Diencephalon (tissue), 1 donor: Measurements from ENCODE around the gene LCE6A. TPM values are rescaled to one million over a fixed set of nuclear protein-coding genes. Genes with fewer than 3 reads are reported as not detected.

Experiments used
- total RNA-seq: library from RNA; depleted of rRNA; stranded (reverse); fragments of >200 nt; gene quantifications from one replicate; pipeline ENCODE4 v1.2.3, GENCODE V29; 2014

Gene LCE6A, protein sequence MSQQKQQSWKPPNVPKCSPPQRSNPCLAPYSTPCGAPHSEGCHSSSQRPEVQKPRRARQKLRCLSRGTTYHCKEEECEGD
- not detected for total RNA-seq

DNA sequence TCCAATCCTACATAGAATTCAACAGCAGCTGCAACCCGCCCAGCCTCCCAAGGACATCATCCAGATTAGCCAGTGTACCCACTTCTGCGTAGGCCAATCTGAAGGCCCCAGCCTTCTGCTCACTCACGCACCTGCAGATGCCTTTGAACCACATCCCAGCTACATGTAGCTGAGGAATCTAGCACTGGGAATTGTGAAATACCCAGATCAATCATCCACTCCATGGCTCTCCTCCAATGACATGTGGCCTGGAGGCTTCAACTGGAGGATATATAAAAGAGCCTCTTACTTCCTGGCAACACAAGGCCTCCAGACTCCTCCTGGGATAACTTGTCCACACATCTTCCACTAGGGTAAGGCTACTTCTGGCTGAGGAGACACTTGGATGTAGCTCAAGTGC lies at the start of gene LCE6A:
Gene LCE6A, plus strand, starts transcription at position 301 of the 400 bp plus-strand sequence. CDS start 665 bp downstream, outside the sequence.

DNA sequence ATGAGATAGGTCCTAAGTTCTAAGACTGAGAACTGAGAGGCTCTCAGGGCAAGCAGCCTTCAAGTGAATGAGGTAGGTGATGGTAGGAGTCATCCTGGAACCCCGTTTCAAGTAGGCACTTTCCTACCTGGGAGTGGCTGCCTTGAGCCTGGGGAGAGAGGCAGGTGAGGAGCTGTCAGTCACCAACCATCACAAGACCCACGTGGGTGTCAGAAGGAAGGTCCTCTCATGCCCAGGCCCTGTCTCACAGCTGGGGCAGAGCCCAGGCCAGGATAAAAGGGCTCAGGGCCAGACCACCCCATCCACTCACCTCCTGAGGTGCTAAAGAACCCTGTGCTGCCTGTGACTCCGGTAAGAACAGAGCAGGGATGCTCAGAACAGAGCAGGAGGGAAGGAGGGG lies 46.2 kb upstream of the LCE6A start, which contains the start of gene LCE1D:
Gene LCE1D, plus strand, starts transcription at position 301 of the 400 bp plus-strand sequence. CDS start 1,074 bp downstream, outside the sequence.

DNA sequence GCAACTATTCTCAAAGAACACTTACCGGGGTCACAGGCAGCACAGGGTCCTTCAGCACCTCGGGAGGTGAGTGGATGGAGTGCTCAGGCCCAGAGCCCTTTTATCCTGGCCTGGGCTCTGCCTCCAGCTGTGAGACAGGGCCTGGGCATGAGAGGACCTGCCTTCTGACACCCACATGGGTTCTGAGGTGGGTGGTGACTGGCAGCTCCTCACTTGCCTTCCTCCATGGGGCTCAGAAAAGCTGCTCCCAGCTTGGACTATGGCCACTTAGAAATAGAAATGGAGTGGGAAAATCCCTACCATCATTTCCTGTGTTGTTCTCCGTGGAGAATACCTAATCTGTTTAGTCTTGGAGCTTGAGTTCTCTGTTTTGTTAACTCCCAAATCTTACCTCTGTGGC lies 36.1 kb upstream of the LCE6A start, which contains the start of gene LCE1C:
Gene LCE1C, minus strand, starts transcription at position 76 of the 400 bp plus-strand sequence. CDS start 1,173 bp downstream, outside the sequence.

DNA sequence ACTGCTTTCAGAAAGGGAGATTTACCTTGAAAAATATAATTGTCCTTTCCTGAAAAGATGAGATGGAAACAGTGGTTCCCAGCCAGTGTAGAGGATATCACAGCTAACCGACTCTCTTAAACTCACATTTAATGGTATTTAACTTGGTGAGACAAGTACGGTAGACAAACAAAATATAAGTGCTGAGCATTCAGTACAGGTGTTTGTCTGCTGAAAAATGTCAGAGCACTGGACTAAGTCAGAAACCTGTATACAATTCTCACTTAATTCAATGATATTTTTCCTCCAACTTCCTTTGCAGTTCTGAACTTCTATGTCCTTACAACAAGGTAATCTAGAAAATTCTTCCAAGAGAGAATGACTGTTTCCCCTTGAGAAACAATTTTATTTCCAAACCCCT lies 31.0 kb upstream of the LCE6A start, which contains the start of gene LCE1B:
Gene LCE1B, plus strand, starts transcription at position 301 of the 400 bp plus-strand sequence. CDS start 476 bp downstream, outside the sequence.

DNA sequence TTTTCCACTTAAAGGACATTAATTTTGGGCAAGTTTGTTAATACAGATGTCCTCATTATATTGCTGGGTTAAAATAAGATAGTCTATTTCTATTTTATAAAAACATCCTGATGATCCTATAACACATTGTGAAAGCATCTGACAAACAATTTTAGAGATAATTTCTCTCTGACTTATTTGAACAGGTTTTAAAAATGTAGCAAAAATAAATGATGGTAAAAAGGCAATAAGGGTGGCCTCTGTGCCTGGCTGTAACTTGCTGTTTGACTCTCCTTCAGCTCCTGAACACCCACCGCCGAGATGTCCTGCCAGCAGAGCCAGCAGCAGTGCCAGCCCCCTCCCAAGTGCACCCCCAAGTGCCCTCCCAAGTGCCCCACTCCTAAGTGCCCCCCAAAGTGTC lies 15.5 kb upstream of the LCE6A start, which contains the start of gene LCE1A:
Gene LCE1A, plus strand, starts transcription at position 301 of the 400 bp plus-strand sequence. Its CDS starts 0 bp downstream, at position 301.

DNA sequence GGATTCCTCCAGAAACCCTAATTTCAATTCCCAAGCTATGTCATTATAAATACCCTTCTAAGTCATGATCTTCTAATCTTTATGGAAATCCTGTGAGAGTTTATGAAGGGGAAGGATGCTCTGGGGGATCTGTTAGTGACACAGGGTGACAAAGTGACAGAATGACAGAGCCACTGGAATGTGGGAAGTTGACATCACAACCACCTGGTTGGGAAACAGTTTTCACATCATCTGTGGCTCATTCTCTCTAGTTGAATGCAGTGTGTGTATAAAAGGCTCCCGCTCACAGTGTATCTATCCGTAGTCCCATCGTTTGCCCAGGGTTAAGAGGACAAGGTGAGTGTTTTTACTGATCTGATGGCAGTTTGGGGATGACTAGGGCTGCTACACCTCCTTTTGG lies 17.0 kb downstream of the LCE6A start, which contains the start of gene LCE7A:
Gene LCE7A, plus strand, starts transcription at position 301 of the 400 bp plus-strand sequence. CDS start 702 bp downstream, outside the sequence.

DNA sequence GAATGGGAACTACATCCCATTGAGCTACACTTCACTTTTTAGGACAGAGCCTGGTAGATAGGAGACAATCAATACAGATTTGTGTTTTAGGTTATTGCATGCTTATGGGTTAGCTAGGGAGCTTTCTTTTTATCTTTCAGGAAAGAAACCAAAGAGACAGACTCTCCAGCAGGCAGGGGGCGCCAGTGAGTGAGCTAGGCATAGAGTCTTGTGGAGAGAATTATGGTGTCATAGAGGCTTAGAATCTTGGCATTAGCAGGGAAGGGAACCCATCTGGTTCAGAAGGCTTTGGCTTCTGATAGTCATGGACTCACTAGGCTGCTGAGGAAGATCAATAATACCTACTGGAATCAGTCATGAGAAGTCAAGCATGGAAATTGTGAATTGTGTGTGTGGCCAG lies 35.4 kb downstream of the LCE6A start, which contains the start of gene SMCP:
Gene SMCP, plus strand, starts transcription at position 281 of the 400 bp plus-strand sequence. CDS start 6,101 bp downstream, outside the sequence.

Other genes starting within 250 kb of the LCE6A start
- gene LCE3C, start 242.6 kb upstream of the LCE6A start, total RNA-seq = not detected
- gene LCE3B, start 229.0 kb upstream of the LCE6A start, total RNA-seq = not detected
- gene LCE3A, start 219.8 kb upstream of the LCE6A start, total RNA-seq = not detected
- not detected for gene LCE2D, start 179.5 kb upstream of the LCE6A start, total RNA-seq
- not detected for gene LCE2C, start 167.6 kb upstream of the LCE6A start, total RNA-seq
- not detected for gene LCE2B, start 156.7 kb upstream of the LCE6A start, total RNA-seq
- not detected for gene LCE2A, start 144.5 kb upstream of the LCE6A start, total RNA-seq
- not detected for gene LCE4A, start 134.7 kb upstream of the LCE6A start, total RNA-seq
- not detected for gene KPRP, start 84.8 kb upstream of the LCE6A start, total RNA-seq
- gene LCE1F, start 67.7 kb upstream of the LCE6A start, total RNA-seq = not detected
- not detected for gene LCE1E, start 56.6 kb upstream of the LCE6A start, total RNA-seq
- gene LCE1D, start 46.1 kb upstream of the LCE6A start, total RNA-seq = not detected
- not detected for gene LCE1C, start 36.2 kb upstream of the LCE6A start, total RNA-seq
- gene LCE1B, start 30.9 kb upstream of the LCE6A start, total RNA-seq = not detected
- gene LCE1A, start 15.4 kb upstream of the LCE6A start, total RNA-seq = not detected
- not detected for gene LCE7A, start 17.1 kb downstream of the LCE6A start, total RNA-seq
- not detected for gene SMCP, start 35.5 kb downstream of the LCE6A start, total RNA-seq
- not detected for gene IVL, start 65.7 kb downstream of the LCE6A start, total RNA-seq
- not detected for gene SPRR5, start 104.3 kb downstream of the LCE6A start, total RNA-seq
- not detected for gene SPRR4, start 127.8 kb downstream of the LCE6A start, total RNA-seq
- gene SPRR1A, start 141.2 kb downstream of the LCE6A start, total RNA-seq = not detected
- gene SPRR3, start 158.9 kb downstream of the LCE6A start, total RNA-seq = not detected
- gene SPRR1B, start 188.3 kb downstream of the LCE6A start, total RNA-seq = not detected
- gene SPRR2D, start 198.3 kb downstream of the LCE6A start, total RNA-seq = not detected
- not detected for gene SPRR2A, start 214.7 kb downstream of the LCE6A start, total RNA-seq
- not detected for gene SPRR2B, start 228.8 kb downstream of the LCE6A start, total RNA-seq